ENCODE results near the gene SPP2. TPM values are rescaled to one million over a fixed set of nuclear protein-coding genes. Genes with fewer than 3 reads are reported as not detected.

SPP2 gene
- total RNA-seq, 1 experiment from 2014 or later = not detected

- no peak overlapping the region for H3K56ac ChIP-seq (ENCODE audit: insufficient read length, low read depth, low read length)
- H3T11ph ChIP-seq (ENCODE audit: low read length) = no peak overlapping the region
- no peak overlapping the region for H2BK20ac ChIP-seq (ENCODE audit: low read depth, low read length, poor library complexity, severe bottlenecking)
- Mint-ChIP-seq H3K27me3 (ENCODE audit: low read depth) (peaks cover 5% of the 10 kb centered on the region), H3K4me1 (no peaks in the 10 kb centered on the region), H3K36me3 (ENCODE audit: insufficient read depth in 1 of 3, low read depth in 3 of 3) (peaks cover 0 to 4% (median 0%) of the 10 kb centered on the region in 3 experiments; a peak in 1 of 7 replicates), H3K9me3 (peaks cover 1 to 13% of the 10 kb centered on the region in 2 experiments; a peak in 4 of 5 replicates), H3K4me3 (no peak overlapping the region), H3K27ac (no peak overlapping the region)
- no peak overlapping the region for H4K5ac ChIP-seq (ENCODE audit: insufficient read length, low read depth, low read length)
- no peaks in the 10 kb centered on the region for H3K27me3 ChIP-seq (ENCODE audit: insufficient read depth, low read length)
- no peak overlapping the region for H3K18ac ChIP-seq (ENCODE audit: insufficient read length, low read depth, low read length)
- no peak overlapping the region for H4K8ac ChIP-seq (replicated peaks; ENCODE audit: insufficient read length, low read depth, low read length)
- no peaks in the 10 kb centered on the region for H3K9me3 ChIP-seq (ENCODE audit: control insufficient read depth, low read depth, low read length)
- H2AK5ac ChIP-seq (ENCODE audit: insufficient read length, low read length) = no peak overlapping the region
- H3K23me2 ChIP-seq (ENCODE audit: insufficient read length, low read depth, low read length, poor library complexity, severe bottlenecking) = no peaks in the 10 kb centered on the region
- no peaks in the 10 kb centered on the region for H3K79me1 ChIP-seq (ENCODE audit: insufficient read depth, low read depth, low read length, poor library complexity, severe bottlenecking)
- no peak overlapping the region for H3K4me2 ChIP-seq (ENCODE audit: insufficient read depth, insufficient read length, low read length)
- no peak overlapping the region for H3K27ac ChIP-seq (ENCODE audit: insufficient read length, low read depth, low read length)
- H3K9ac ChIP-seq (ENCODE audit: extremely low read depth, insufficient read length, low read length) = no peak overlapping the region
- no peaks in the 10 kb centered on the region for H4K20me1 ChIP-seq (ENCODE audit: control insufficient read depth, insufficient read depth, insufficient read length)
- no peak overlapping the region for H2BK15ac ChIP-seq (ENCODE audit: low read depth, low read length)
- WGBS (ENCODE audit: extremely low coverage, insufficient read length, low lambda C conversion rate) = no CpG with 5 or more reads among the region's 1 CpG
- H2BK12ac ChIP-seq (ENCODE audit: insufficient read length, low read depth, low read length) = no peak overlapping the region
- no peak overlapping the region for H2BK5ac ChIP-seq (ENCODE audit: insufficient read length, low read length)
- no peak overlapping the region for H3K4ac ChIP-seq (ENCODE audit: low read depth, low read length)
- H3K23ac ChIP-seq (ENCODE audit: insufficient read length, low read depth, low read length) = no peak overlapping the region
- no peak for TF ChIP-seq CTCF (conservative IDR thresholded peaks at IDR 0.05)
- H2AFZ ChIP-seq (ENCODE audit: low read length) = no peak overlapping the region
- no peaks in the 10 kb centered on the region for H3K4me1 ChIP-seq (ENCODE audit: insufficient read depth, low read length)
- no peak overlapping the region for H4K91ac ChIP-seq (ENCODE audit: insufficient read length, low read depth, low read length)
- no peak overlapping the region for H2BK120ac ChIP-seq (ENCODE audit: low read depth, low read length, poor library complexity, severe bottlenecking)
- no peak overlapping the region for H3K14ac ChIP-seq (ENCODE audit: insufficient read depth, low read length)
- H3K79me2 ChIP-seq (ENCODE audit: insufficient read depth, low read length) = no peaks in the 10 kb centered on the region; the same call in 1 of the 2 replicates
- no peak for DNase-seq
Observed at GRCh38 chr2:234014427-234014826, 36.1 kb upstream of the SPP2 start.

Measured in H9 (cell line).